Fibroblast of peridontal ligament (primary cell): ENCODE data around the gene LFNG.

ENCODE experiments used
- DNase-seq: peaks from one replicate; pipeline ENCODE4 v3.0.0-alpha.2; 2010; ENCODE audit errors: extremely low read depth

LFNG gene, protein sequence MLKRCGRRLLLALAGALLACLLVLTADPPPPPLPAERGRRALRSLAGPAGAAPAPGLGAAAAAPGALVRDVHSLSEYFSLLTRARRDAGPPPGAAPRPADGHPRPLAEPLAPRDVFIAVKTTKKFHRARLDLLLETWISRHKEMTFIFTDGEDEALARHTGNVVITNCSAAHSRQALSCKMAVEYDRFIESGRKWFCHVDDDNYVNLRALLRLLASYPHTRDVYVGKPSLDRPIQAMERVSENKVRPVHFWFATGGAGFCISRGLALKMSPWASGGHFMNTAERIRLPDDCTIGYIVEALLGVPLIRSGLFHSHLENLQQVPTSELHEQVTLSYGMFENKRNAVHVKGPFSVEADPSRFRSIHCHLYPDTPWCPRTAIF

DNA sequence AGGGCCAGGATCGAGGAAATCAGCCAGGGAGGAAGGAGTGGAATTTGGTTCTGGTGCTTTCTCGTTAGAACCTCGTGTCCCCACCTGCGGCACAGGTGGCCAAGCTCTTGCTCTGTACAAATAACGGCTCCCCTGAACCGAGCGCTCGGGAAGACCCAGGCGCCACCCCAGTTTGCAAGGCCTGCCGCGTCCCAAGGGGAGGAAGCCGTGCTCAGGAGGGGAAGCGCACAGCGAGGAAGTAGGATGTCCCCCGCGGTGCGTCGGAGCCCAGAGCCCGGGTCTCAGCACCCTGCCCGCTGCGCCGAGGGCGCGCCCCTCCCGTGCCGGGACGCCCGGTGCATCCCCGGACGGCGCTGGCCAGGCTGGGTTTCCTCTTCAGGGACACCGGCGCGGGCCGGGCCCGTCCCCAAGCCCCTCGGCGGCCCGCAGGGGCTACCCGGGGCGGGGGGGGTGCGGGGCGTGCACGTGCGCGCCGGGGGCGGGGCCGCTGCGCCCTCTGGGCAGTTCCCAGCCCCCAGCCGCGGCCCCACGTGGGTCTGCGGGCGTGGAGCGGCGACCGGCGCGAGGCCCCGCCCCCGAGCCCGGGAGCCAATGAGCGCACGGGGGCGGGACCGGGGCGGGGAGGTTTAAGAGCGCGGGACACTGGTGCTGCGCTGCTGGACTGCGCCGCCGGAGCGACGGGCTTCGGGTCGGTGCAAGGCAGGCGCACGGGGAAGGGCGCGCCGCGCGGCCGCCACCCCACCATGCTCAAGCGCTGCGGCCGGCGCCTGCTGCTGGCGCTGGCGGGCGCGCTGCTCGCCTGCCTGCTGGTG, at the start of gene LFNG:
LFNG (plus strand) TSS at position 656 of the 812 bp plus-strand sequence; CDS start at position 744, 88 bp downstream.
- DNase-seq = peak; percentile 74

DNA sequence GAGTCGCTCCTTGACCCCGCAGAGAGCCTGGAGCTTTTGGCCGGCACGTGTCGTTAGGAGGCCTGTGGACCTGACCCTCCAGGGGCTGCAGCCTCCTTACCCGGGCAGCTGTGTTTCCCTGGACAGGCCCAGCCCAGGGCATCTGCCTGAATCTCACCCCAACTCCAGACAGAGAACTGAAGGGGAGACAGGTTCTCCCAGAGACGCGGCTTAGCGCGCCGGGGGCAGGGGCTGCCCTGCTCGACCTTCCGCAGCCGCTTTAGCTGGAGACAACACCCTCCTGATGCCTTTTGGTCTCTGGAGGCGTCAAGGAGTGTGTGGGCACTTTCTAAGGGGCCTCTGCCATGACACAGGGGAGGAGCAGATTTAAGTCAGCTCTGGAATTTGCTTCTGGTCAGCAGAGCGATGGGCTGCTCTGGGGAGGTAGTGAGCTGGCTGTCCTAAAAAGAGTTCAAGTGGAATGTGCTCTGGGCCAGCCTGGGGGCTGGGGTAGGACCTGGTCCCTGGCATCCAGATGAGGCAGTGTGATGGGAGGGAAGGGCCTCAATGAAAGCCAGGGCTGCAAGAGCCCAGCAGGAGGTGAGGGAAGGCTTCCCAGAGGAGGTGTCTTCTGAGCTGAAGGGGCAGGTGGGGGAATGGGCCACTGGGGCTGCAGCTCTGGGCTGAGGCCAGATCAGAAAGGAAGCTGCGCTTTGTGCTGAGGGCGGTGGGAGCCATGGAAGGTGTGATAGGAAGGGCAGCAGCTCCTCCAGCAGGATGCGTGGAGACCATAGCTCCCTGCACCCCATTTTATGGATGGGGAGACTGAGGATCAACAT, 49.2 kb upstream of the LFNG start:
- DNase-seq = no peak

DNA sequence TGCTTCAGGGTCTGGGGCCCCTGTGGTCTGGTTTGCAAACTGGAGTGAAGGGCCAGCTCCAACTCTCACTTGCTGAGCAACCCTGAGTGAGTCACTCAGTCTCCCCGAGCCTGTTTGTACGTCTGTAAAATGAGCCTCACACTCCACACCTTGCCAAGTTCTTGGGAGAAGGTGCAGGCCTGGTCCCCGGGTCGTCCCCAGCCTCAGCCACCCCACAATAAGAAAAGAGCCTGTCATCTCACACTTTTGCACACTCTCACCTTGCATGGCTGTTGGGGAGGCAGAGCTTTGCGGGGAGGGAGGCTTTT, 48.6 kb upstream of the LFNG start:
- no peak for DNase-seq

DNA sequence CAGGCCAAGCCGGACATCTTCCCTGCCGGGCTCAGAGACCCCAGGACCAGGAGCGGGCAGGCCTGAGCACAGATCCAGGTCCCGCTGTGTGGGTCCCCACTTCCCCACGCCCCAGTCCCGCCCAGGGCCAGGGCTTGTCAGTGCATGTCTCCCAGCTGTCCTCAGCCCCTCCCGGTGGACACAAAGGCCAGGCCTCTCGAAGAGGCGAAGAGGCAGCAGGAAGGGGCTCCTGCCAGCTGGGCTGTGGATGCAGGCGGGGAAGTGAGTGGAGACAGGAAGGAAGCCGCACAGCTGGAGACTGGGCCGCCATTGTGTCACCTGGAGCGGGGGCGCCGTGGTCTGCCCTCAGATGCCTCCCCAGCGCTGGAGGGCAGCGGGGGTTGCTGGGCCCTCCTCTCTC, 48.2 kb upstream of the LFNG start:
- DNase-seq = no peak

DNA sequence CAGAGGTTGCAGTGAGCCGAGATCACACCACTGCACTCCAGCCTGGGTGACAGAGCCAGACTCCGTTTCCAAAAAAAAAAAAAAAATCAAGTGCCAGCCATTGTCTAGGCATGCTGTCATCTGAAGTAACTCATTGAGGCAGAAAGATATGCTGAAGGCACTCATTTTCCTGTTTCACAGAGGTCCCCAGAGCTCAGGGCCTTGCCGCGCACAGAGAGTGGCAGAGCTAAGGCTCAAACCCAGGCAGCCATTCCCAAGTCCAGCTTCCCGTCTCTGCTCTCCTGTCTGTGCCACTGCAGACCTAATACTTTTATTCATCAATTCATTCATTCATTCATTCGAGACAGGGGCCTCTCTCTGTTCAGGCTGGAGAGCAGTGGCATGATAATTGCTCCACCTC, 46.8 kb upstream of the LFNG start:
- DNase-seq = no peak

DNA sequence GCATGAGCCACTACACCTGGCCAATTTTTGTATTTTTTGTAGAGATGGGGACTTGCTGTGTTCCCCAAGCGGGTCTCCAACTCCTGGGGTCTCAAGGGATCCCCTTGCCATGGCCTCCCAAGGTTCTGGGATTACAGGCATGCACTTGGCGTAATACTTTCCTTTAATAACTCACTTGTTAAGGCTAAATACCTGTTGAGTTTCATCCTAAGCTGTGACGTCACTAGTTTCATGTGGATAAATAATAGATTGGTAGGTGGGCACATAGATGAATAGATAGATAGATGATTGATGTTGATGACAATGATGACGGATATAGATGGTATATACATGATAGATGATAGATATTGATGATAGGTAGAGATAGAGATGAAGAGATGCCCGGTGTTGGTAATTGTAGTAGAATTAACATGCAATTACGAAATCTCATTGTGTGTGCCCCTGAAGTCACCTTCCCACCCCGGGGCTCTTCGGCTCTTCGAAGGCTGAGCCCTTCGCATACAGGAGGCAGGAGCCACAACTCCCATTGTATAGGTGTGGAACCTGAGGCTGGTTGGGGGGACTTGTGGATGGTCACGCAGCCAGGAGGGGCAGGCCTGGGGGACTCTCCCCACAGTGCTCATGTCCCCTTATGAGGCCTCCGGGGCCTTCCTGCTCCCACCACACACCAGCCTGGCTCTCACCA, 45.9 kb upstream of the LFNG start:
- no peak for DNase-seq

DNA sequence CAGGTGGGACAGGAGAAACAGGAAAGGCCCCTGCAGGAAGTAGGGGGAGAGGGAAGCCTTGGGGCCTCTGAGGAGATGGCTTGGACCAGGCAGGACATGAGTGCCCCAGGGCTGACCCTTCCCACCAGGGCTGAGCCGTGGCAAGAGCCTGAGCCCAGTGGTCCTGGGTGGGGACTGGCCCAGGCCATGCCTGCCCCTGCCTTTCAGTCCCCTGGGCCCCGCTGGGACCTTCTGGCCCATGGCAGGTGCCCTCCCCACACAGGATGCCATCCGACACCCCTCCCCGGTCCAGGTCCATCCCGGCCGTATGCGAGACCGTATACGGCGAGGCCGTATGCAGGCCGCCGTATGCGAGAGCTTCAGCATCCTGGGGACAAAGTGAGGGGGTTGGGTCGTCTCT, 45.4 kb upstream of the LFNG start:
- no peak for DNase-seq

DNA sequence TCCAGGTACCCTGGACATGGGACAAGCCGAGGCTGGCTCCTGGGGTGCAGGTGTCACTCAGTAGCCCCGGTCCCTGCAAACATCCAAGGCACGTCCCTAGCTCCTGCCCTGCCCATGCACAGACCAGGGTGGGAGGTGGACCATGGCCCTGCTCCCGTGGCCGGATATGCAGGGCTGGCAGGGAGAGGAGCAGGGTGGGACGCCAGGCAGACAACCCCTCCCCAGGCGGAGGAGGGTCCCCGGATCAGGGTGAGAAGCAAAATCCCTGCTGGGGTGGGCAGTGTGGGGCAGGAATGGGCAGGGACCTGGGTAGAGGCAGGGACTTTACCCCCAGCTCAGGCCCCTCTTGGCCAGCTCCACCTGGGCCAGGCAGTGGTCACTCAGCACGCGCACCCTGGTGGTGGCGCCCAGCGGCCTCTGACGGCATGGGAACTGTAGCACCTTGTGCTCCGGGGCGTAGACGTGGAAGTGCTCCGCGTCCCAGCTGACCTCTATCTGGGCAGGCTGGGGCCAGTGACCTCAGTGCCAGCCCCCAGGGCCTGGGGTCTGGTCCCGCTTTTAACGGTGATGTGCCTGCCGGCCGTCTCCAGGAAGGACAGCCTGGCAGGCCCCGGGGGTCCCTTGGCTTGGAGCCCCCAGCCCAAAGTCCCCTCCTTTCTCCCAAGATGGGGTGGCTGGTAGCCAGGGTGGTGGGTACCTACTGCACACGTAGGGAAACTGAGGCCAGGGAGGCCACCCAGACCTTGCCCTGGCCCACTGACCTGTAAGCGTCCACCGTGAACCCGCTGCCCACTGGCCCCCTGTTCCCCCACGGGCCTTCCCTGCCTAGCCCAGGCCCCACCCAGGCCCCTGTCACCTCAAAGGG, 44.5 kb upstream of the LFNG start:
- no peak for DNase-seq

DNA sequence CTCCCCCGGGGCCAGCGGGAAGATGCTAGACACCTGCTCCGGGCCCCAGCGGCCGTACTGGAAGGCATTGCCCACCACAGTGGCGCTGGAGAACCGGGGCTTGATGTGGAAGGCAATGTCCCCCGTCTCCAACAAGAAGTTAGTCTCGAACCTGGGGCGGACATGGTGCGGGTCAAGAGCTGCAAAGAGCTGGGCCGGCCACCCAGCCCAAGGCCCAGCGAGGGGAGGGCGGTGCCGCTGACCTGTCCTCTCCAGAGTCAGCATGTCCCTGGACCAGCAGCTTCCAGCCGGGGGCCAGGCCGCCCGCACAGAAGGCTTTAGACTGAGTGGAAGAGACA, 43.9 kb upstream of the LFNG start:
- DNase-seq = no peak

DNA sequence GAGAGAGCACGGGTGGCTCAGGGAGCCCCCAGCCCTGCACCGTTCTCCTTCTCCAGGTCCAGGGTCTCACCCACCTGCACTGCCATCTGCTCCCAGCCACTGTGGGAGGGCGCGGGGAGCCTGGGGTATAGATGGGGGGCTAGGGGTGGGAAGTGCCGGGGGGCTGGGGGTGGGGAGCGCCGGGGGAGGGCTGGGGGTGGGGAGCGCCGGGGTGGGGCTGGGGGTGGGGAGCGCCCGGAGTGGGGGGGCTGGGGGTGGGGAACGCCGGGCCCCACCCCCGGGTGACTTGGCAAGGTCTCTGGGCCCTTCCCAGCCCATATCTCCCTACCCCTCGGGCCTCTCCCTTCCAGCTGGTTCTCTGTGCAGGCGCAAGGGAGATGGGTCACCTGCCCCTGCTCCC, 43.3 kb upstream of the LFNG start, which contains the start of gene GRIFIN:
GRIFIN (minus strand) TSS at position 101 of the 400 bp plus-strand sequence; CDS start at position 86, 15 bp downstream.
- DNase-seq = no peak

DNA sequence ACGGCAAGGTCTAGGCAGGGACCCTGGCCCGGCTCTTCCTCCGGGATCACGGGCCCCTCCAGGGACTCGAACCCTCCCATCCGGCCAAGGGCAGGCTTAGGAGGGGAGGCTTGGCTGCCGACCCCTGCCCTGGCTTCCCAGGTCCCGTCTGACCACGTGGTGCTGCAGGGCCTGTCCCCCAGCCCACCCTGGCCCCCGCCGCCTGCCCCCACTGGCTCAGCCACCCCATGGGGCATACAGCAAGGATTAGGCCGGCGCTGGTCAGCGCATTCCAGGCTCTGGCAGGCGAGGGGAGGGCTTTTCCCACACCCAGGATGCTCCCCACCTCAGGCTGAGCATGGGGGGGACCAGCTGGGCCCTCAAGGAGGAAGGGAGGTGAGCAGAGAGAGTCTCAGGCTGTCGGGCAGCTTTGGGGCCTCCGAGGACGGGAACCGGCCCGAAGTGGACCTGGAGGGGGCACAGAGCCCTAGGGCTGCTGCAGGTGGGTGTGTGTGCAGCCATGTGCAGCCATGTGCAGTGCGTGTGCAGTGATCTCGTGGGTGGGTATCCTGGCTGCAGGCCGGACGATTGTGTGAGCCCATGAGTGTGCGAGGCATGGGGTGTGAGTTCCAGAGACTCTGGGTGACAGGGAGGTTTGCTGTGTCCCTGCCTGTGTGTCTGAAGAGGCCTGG, 42.7 kb upstream of the LFNG start:
- DNase-seq = no peak

DNA sequence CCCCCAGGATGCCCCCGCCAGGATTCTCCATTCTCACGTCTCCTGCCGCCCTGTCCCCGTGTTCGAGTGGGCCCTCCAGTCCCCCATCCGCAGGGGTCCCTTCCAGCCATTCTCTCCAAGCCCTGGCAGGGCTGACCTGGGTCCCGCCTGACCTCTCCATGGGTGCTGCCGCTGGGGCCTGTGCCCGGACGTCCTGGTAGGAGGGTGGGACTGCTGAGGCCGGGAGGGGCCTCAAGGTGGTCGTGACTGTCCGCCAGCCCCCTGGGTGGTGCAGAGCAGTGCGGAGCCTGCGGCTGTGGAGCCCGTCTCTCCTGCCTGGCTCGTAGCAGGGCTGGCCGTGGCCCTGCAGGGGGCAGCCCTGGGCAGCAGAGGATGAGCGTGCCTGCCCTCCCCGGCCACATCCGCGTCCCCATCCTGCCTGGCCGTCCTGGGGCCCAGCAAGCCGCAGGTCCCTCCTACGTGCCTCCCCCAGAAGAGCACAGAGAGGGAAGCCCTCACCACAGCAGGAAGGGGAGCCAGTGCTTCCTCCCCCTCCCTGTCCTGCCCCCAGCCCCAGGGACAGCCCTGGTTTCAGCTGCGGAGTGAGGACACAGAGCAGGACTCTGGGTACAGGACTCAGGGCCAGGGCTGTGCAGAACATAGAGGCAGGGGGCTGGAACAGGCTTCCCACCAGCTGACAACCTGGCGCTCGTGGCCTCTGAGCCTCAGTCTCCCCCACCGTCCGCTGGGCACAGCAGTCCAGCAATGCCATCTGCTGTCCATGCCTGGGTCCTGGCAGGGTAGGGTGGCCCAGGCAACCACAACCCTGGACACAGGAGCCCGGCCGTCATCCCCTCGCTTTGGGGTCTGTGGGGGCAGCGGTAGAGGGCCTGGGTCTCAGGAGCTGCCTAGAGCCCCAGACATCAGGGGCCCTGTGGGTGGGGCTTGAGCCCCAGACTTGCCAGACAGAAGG, 41.9 kb upstream of the LFNG start:
- peak; percentile 34 for DNase-seq

DNA sequence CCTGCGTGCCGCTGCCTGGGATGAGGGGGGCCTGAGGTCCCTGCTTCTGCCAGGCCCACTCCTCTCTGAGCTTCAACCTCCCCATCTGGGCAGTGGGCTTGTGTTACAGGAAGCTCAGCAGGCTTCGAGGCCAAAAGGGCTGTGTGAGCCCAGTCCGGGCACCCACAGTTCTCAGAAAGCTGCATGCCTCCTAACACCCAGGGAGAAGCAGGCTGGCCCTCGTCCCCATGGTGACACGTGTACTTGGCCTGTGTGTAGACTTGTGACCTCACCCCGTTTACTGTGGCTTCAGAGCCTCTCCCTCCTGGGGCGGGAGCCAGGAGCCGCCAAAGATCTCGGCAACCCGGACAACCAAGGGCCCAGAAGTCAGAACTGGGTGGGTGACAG, 41.2 kb upstream of the LFNG start:
- peak; percentile 51 for DNase-seq

DNA sequence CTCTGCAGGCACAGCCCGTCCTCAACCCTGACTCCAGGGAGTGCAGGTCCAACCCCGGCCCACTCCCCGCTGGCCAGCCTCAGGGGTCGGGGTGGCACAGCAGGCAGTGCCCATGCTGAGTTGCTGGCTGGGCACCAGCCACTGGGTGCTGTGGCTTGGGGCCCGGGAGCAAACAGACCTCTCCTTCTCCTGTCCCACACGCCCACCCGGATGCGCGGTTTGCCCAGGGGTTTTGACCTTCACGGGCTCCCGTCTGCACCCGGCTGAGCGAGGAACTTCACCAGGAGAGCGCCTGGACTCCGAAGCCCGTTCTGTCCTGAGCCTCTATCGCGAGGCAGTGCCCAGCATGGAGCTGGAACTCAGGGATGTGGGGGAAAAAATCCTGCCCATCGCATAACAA, 40.8 kb upstream of the LFNG start:
- DNase-seq = no peak

DNA sequence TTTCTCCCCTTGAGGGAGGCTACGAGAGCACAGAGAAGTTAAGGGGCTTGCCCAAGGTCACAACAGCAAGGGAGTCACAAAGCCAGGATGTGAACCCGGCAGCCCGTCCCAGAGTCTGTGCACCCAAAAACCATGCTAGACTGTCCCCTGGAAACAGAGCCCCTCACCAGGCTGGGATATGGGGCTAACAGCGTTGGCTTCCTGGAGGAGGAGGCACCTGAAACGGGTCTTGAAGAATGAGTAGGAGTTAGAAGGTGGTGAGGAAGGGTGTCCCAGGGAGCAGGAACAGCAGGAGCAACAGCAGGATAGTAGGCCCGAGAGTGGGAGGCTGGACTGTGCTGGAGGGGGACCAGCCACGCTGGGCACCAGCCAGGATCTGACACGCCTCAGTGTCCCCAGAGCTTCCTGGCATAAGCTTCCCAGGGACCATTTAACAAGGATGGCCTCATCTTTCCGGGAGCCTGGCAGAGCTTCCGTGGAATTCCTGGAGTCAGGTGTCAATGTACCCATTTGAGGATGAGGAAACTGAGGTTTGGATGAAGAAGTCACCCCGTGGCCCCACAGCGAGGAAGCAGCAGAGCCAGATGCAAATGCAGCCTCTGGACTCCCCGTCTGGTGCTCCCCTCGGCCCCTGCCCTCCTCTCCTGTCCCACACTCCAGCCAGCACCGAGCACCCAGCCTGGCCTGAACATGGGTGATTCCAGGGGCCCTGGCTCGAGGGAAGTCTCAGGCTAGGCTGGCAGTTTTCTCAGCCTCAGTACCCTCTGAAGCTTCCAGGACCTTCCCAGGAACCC, 40.1 kb upstream of the LFNG start:
- DNase-seq = no peak

DNA sequence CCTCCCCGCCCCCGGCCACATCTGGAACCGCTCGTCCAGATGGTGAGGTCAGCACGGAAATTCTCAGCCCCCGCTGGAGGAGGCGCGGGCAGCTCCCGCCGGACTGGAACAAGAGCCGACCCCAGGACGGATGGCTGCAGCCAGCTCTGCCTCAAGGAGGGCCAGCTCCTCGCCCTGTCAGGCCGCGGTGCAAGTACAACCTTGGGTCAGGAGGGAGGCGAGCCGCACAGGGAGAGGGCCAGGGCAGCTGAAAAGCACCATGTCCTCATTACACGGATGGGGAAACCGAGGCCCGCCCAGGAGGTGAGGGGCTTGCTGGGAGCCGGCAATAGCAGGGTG, 39.5 kb upstream of the LFNG start:
- DNase-seq = no peak

DNA sequence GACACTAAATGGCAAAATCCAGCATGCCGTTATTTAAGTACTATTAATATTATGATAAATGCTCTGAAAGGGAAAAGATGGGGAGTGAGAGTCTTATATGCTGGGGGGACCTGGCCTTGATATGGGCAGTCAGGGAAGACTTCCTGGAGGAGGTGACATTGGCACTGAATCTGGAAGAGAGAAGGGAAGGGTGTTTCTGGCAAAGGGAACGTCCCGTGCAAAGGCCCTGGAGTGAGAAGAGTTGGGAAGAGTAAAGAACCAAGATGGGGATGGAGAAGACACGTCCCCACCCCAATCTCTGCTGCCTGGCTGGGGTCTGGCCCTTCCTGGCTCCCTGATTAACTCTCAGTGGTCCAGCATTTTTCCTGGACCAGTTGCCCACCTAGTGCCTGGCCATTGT, 38.4 kb upstream of the LFNG start:
- no peak for DNase-seq

DNA sequence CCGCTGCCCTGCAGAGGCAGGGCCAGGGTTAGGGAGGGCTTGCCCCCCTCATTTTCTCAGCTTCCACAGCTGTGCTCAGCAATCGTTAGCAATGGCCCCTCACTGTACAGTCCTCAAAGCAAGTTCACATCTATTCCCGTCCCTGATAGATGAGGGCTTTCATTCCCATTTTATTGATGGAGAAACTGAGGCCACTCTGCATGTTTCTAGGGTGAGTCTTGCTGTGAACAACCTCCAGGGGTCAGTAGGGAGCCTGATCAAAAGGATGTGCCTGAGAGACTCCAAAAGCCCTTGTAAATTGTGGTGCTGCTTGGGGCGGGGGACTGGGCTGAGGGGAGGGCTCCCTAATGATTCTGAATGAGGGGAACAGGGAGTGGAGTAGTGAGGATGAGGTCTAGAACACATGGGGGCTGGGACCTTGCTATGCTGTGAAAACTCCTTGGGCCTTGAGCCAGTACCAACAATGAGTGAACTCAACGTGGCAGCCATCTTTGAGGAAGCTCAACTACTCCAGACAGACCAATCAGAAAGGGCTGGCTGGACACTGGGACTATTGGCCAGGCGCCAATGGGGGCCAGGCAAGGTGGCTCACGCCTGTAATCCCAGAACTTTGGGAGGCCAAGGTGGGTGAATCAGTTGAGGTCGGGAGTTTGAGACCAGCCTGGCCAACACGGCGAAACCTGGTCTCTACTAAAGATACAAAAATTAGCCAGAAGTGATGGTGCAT, 36.7 kb upstream of the LFNG start:
- no peak for DNase-seq
